ENCODE measurements around the gene TOP3A.

TOP3A gene

GRCh38 chr17:18230288-18231141 is 84.3 kb downstream of the TOP3A start:
- H3K4me1 Mint-ChIP-seq (ENCODE audit: low read depth): peaks cover 24% of the 10 kb centered on the region
- H3K27ac Mint-ChIP-seq: no peak overlapping the region
- H3K27me3 Mint-ChIP-seq: peaks cover 5% of the 10 kb centered on the region
- intact Hi-C loops (cut with micrococcal nuclease): no loop called here
- H3K36me3 Mint-ChIP-seq (ENCODE audit: low read depth): peaks cover 29% of the 10 kb centered on the region
- no peaks in the 10 kb centered on the region for H3K9me3 Mint-ChIP-seq
- no peak overlapping the region for H3K4me3 Mint-ChIP-seq

- Mint-ChIP-seq H3K4me3 (no peak overlapping the region), H3K9me3 (no peaks in the 10 kb centered on the region), H3K4me1 (ENCODE audit: low read depth) (peaks cover 28% of the 10 kb centered on the region), H3K36me3 (ENCODE audit: low read depth) (peaks cover 22% of the 10 kb centered on the region), H3K27me3 (peaks cover 5% of the 10 kb centered on the region), H3K27ac (no peak overlapping the region)
- intact Hi-C loops (cut with micrococcal nuclease): no loop called here
Measured at GRCh38 chr17:18229771-18230170, 85.0 kb downstream of the TOP3A start.

- H3K27me3 Mint-ChIP-seq: peaks cover 5% of the 10 kb centered on the region
- no peaks in the 10 kb centered on the region for H3K9me3 Mint-ChIP-seq
- intact Hi-C loops (cut with micrococcal nuclease): no loop called here
- no peak overlapping the region for H3K4me3 Mint-ChIP-seq
- H3K27ac Mint-ChIP-seq: no peak overlapping the region
- peaks cover 16% of the 10 kb centered on the region for H3K36me3 Mint-ChIP-seq (ENCODE audit: low read depth)
- peaks cover 29% of the 10 kb centered on the region for H3K4me1 Mint-ChIP-seq (ENCODE audit: low read depth)
Measured at GRCh38 chr17:18229254-18229653, 85.5 kb downstream of the TOP3A start.

GRCh38 chr17:18228176-18228682 is 86.6 kb downstream of the TOP3A start:
- H3K36me3 Mint-ChIP-seq (ENCODE audit: low read depth): peaks cover 7% of the 10 kb centered on the region
- no peak overlapping the region for H3K27ac Mint-ChIP-seq
- intact Hi-C loops (cut with micrococcal nuclease): no loop called here
- H3K4me1 Mint-ChIP-seq (ENCODE audit: low read depth): peaks cover 29% of the 10 kb centered on the region
- peaks cover 5% of the 10 kb centered on the region for H3K27me3 Mint-ChIP-seq
- H3K4me3 Mint-ChIP-seq: no peak overlapping the region
- no peaks in the 10 kb centered on the region for H3K9me3 Mint-ChIP-seq

- Mint-ChIP-seq H3K36me3 (ENCODE audit: low read depth) (peaks cover 7% of the 10 kb centered on the region), H3K27ac (no peak overlapping the region), H3K9me3 (no peaks in the 10 kb centered on the region), H3K4me3 (no peak overlapping the region), H3K27me3 (peaks cover 5% of the 10 kb centered on the region), H3K4me1 (ENCODE audit: low read depth) (peaks cover 29% of the 10 kb centered on the region)
- intact Hi-C loops (cut with micrococcal nuclease): no loop called here
Measured at GRCh38 chr17:18227635-18228034, 87.2 kb downstream of the TOP3A start.

- peak overlapping the region; percentile 75 for H3K27ac Mint-ChIP-seq
- peaks cover 29% of the 10 kb centered on the region for H3K4me1 Mint-ChIP-seq (ENCODE audit: low read depth)
- intact Hi-C loops (cut with micrococcal nuclease): no loop called here
- H3K36me3 Mint-ChIP-seq (ENCODE audit: low read depth): peaks cover 7% of the 10 kb centered on the region
- no peaks in the 10 kb centered on the region for H3K9me3 Mint-ChIP-seq
- peak overlapping the region; percentile 80 for H3K4me3 Mint-ChIP-seq
- H3K27me3 Mint-ChIP-seq: peaks cover 5% of the 10 kb centered on the region
Measured at GRCh38 chr17:18226284-18226945, 88.4 kb downstream of the TOP3A start.

GRCh38 chr17:18225642-18226283 is 89.0 kb downstream of the TOP3A start:
- peak overlapping the region; percentile 75 for H3K27ac Mint-ChIP-seq
- intact Hi-C loops (cut with micrococcal nuclease): no loop called here
- H3K27me3 Mint-ChIP-seq: peaks cover 5% of the 10 kb centered on the region
- peaks cover 35% of the 10 kb centered on the region for H3K4me1 Mint-ChIP-seq (ENCODE audit: low read depth)
- peak overlapping the region; percentile 80 for H3K4me3 Mint-ChIP-seq
- H3K36me3 Mint-ChIP-seq (ENCODE audit: low read depth): peaks cover 7% of the 10 kb centered on the region
- no peaks in the 10 kb centered on the region for H3K9me3 Mint-ChIP-seq

GRCh38 chr17:18225121-18225641 is 89.6 kb downstream of the TOP3A start, which contains the start of gene LLGL1:
LLGL1 (plus strand) TSS chr17:18225635; CDS start chr17:18225683, 48 bp downstream.
- peak within 1 kb of the TSS; percentile 80 for H3K4me3 Mint-ChIP-seq
- peaks cover 37% of the 10 kb centered on the region for H3K4me1 Mint-ChIP-seq (ENCODE audit: low read depth)
- no peaks in the 10 kb centered on the region for H3K9me3 Mint-ChIP-seq
- peaks cover 7% of the 10 kb centered on the region for H3K36me3 Mint-ChIP-seq (ENCODE audit: low read depth)
- peak within 1 kb of the TSS; percentile 75 for H3K27ac Mint-ChIP-seq
- intact Hi-C loops (cut with micrococcal nuclease): no loop called here
- peaks cover 5% of the 10 kb centered on the region for H3K27me3 Mint-ChIP-seq

GRCh38 chr17:18224387-18225120 is 90.2 kb downstream of the TOP3A start:
- intact Hi-C loops (cut with micrococcal nuclease): no loop called here
- Mint-ChIP-seq H3K27me3 (peaks cover 5% of the 10 kb centered on the region), H3K36me3 (ENCODE audit: low read depth) (peaks cover 7% of the 10 kb centered on the region), H3K4me3 (peak overlapping the region; percentile 67), H3K9me3 (no peaks in the 10 kb centered on the region), H3K4me1 (ENCODE audit: low read depth) (peaks cover 37% of the 10 kb centered on the region), H3K27ac (peak overlapping the region; percentile 45)

GRCh38 chr17:18224053-18224386 is 90.8 kb downstream of the TOP3A start:
- Mint-ChIP-seq H3K9me3 (no peaks in the 10 kb centered on the region), H3K4me1 (ENCODE audit: low read depth) (peaks cover 42% of the 10 kb centered on the region), H3K27me3 (peaks cover 5% of the 10 kb centered on the region), H3K4me3 (no peak overlapping the region), H3K27ac (no peak overlapping the region), H3K36me3 (ENCODE audit: low read depth) (peaks cover 7% of the 10 kb centered on the region)
- intact Hi-C loops (cut with micrococcal nuclease): no loop called here

Measured in dendritic cell treated with granulocyte-macrophage colony-stimulating factor and Interleukin-4, amounts not matched to agents 40 ng/mL and 50 ng/mL, for 4 days (primary cell).